ENCODE measurements around the gene GPS1.

GPS1 gene

DNA sequence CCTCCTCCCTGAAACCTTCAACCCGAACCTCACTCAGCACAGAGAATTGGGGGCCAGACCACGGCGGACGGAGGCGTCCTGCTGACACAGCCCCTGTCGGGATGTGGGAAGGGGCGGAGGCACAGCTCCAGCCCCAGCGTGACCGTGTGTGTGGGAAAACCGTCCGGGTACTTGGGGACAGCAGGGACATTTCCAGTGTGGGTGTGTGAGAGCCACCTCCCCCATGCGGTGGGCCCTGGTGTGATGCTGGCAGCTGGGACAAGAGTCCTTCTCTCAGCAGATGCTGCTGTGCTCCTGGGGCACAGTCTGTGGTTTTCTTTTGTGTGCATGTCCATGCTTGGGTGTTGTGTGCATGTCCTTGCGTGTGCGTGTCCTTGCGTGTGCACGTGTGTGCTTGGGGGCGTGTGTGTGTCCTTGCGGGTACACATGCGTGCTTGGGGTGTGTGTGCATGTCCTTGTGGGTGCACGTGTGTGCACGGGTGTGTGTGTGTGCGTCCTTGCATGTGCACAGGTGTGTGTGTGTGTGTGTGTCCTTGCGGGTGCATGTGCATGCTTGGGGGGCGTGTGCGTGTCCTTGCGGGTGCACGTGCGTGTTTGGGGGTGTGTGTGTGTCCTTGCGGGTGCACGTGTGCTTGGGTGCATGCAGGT is 45.9 kb upstream of the GPS1 start:
- Histone ChIP-seq H3K4me3 (ENCODE audit: low read depth in 1 of 2, low read length in 2 of 2) (no peak overlapping the region), H3K36me3 (ENCODE audit: insufficient read depth, low read length) (no peaks in the 10 kb centered on the region), H3K9ac (ENCODE audit: low read depth, low read length) (no peak overlapping the region), H4K20me1 (ENCODE audit: insufficient read depth, low read length) (peaks cover 9% of the 10 kb centered on the region; the same call in 1 of the 2 replicates), H3K79me2 (ENCODE audit: insufficient read depth, low read length) (no peaks in the 10 kb centered on the region), H3K27ac (ENCODE audit: low read length) (no peak overlapping the region), H3K4me2 (ENCODE audit: insufficient read depth, low read length) (no peak overlapping the region), H3K4me1 (ENCODE audit: insufficient read depth, low read length) (no peaks in the 10 kb centered on the region), H2AFZ (ENCODE audit: low read depth, low read length) (no peak overlapping the region), H3K9me3 (ENCODE audit: insufficient read depth, low read length, severe bottlenecking) (no peaks in the 10 kb centered on the region), H3K27me3 (ENCODE audit: insufficient read depth, low read length, poor library complexity) (no peaks in the 10 kb centered on the region)
- TF ChIP-seq, protein P1, sequence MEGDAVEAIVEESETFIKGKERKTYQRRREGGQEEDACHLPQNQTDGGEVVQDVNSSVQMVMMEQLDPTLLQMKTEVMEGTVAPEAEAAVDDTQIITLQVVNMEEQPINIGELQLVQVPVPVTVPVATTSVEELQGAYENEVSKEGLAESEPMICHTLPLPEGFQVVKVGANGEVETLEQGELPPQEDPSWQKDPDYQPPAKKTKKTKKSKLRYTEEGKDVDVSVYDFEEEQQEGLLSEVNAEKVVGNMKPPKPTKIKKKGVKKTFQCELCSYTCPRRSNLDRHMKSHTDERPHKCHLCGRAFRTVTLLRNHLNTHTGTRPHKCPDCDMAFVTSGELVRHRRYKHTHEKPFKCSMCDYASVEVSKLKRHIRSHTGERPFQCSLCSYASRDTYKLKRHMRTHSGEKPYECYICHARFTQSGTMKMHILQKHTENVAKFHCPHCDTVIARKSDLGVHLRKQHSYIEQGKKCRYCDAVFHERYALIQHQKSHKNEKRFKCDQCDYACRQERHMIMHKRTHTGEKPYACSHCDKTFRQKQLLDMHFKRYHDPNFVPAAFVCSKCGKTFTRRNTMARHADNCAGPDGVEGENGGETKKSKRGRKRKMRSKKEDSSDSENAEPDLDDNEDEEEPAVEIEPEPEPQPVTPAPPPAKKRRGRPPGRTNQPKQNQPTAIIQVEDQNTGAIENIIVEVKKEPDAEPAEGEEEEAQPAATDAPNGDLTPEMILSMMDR (IDR thresholded peaks at IDR 0.05; ENCODE audit: borderline replicate concordance, extremely low read depth, low read length, poor library complexity, severe bottlenecking): no peak
- TF ChIP-seq EZH2 (IDR thresholded peaks at IDR 0.05; ENCODE audit: borderline replicate concordance, low read depth, low read length, severe bottlenecking): no peak
- ATAC-seq (ENCODE audit: insufficient read depth, low read depth) (no peak; the same call in 2 of the 3 replicates), DNase-seq (no peak)

DNA sequence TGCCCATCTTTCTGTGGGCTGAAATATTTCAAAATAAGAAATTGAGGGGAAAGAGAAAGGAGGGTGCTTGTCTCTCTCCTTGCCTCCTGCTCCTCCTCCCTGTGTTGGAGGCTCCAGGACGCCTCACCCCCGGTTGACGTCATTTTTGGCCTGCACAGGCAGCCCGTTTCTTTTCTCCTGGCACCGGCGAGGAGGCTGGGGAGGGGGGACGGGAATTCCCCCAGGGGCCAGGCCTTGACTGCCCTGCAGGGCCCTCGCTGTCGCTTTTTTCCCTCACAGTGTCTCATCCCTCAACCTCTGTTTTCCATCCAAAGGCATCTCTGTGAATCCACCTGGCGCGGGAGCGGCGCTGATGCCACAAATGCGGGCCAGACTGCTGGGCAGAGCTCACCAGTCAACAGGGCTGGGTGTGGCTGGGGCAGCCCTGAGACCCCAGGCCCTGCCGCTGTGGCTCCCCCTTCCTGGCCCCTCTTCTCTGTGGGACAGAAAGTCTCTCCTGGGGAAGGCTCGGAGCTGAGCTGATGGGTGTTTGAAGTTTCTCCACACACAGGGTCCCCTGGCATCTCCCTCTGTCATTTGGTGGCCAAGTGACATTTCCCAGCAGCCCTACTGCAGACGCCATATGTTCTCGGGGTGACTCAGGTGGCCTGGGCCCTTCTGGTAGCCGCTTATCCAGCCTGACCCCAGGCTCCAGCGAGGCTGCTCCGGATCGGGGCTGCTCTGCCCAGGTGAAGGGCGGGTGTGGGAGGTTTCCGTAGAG is 45.0 kb upstream of the GPS1 start:
- TF ChIP-seq EZH2 (IDR thresholded peaks at IDR 0.05; ENCODE audit: borderline replicate concordance, low read depth, low read length, severe bottlenecking): no peak
- TF ChIP-seq, protein P1 (IDR thresholded peaks at IDR 0.05; ENCODE audit: borderline replicate concordance, extremely low read depth, low read length, poor library complexity, severe bottlenecking): no peak
- H3K27ac ChIP-seq (ENCODE audit: low read length): no peak overlapping the region
- H2AFZ ChIP-seq (ENCODE audit: low read depth, low read length): no peak overlapping the region
- H3K4me1 ChIP-seq (ENCODE audit: insufficient read depth, low read length): no peaks in the 10 kb centered on the region
- H3K4me2 ChIP-seq (ENCODE audit: insufficient read depth, low read length): no peak overlapping the region
- no peak overlapping the region for H3K9ac ChIP-seq (ENCODE audit: low read depth, low read length)
- no peaks in the 10 kb centered on the region for H3K27me3 ChIP-seq (ENCODE audit: insufficient read depth, low read length, poor library complexity)
- ATAC-seq (ENCODE audit: insufficient read depth, low read depth): no peak
- no peaks in the 10 kb centered on the region for H3K36me3 ChIP-seq (ENCODE audit: insufficient read depth, low read length)
- no peaks in the 10 kb centered on the region for H3K79me2 ChIP-seq (ENCODE audit: insufficient read depth, low read length)
- H3K4me3 ChIP-seq (ENCODE audit: low read depth in 1 of 2, low read length in 2 of 2): no peak overlapping the region
- DNase-seq: no peak
- 0 out of 2 replicates have a peak, but pooled peaks cover 4% of the 10 kb centered on the region for H4K20me1 ChIP-seq (ENCODE audit: insufficient read depth, low read length)
- no peaks in the 10 kb centered on the region for H3K9me3 ChIP-seq (ENCODE audit: insufficient read depth, low read length, severe bottlenecking)

DNA sequence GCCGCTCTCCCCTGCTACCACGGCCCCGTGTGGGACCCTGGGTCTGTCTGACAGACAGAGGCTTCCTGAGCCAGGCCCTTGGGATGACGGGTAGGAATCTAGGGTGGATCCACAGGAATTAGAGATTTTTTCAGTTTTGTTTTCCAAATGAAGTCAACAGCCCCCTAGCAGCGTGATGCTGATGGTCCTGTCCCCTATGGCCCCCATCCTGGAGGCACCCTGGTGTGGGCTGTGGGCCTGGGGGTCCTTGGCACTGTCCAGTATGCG is 44.5 kb upstream of the GPS1 start:
- H4K20me1 ChIP-seq (ENCODE audit: insufficient read depth, low read length): 0 out of 2 replicates have a peak, but pooled peaks cover 4% of the 10 kb centered on the region
- H3K36me3 ChIP-seq (ENCODE audit: insufficient read depth, low read length): no peaks in the 10 kb centered on the region
- ATAC-seq (ENCODE audit: insufficient read depth, low read depth) (no peak), DNase-seq (no peak)
- H3K4me2 ChIP-seq (ENCODE audit: insufficient read depth, low read length): no peak overlapping the region
- H3K4me1 ChIP-seq (ENCODE audit: insufficient read depth, low read length): no peaks in the 10 kb centered on the region
- no peak overlapping the region for H3K4me3 ChIP-seq (ENCODE audit: low read depth in 1 of 2, low read length in 2 of 2)
- H3K9me3 ChIP-seq (ENCODE audit: insufficient read depth, low read length, severe bottlenecking): no peaks in the 10 kb centered on the region
- H3K79me2 ChIP-seq (ENCODE audit: insufficient read depth, low read length): no peaks in the 10 kb centered on the region
- H2AFZ ChIP-seq (ENCODE audit: low read depth, low read length): no peak overlapping the region
- H3K9ac ChIP-seq (ENCODE audit: low read depth, low read length): no peak overlapping the region
- TF ChIP-seq EZH2 (IDR thresholded peaks at IDR 0.05; ENCODE audit: borderline replicate concordance, low read depth, low read length, severe bottlenecking): no peak
- TF ChIP-seq, protein P1 (IDR thresholded peaks at IDR 0.05; ENCODE audit: borderline replicate concordance, extremely low read depth, low read length, poor library complexity, severe bottlenecking): no peak
- H3K27me3 ChIP-seq (ENCODE audit: insufficient read depth, low read length, poor library complexity): no peaks in the 10 kb centered on the region
- no peak overlapping the region for H3K27ac ChIP-seq (ENCODE audit: low read length)
